CD1c-positive myeloid dendritic cell (primary cell): ENCODE measurements around the gene PLD6.

Experiments used
- DNase-seq: peaks from one replicate; pipeline ENCODE4 v3.0.0-alpha.2; 2016; ENCODE audit errors: extremely low spot score

The PLD6 gene

GRCh38 chr17:17227608-17228520 is 21.7 kb upstream of the PLD6 start:
- DNase-seq = no peak

GRCh38 chr17:17226451-17227265 is 20.5 kb upstream of the PLD6 start:
- no peak for DNase-seq

- DNase-seq = no peak
These were observed 19.8 kb upstream of the PLD6 start for GRCh38 chr17:17225901-17226300.

GRCh38 chr17:17224137-17224536 is 18.0 kb upstream of the PLD6 start:
- DNase-seq = no peak

GRCh38 chr17:17223736-17224135 is 17.6 kb upstream of the PLD6 start:
- DNase-seq = no peak

- DNase-seq = no peak
These were observed 15.2 kb upstream of the PLD6 start for GRCh38 chr17:17221329-17221728.

- DNase-seq = no peak
These were observed 14.4 kb upstream of the PLD6 start for GRCh38 chr17:17220529-17220928.

GRCh38 chr17:17217995-17218394 is 11.9 kb upstream of the PLD6 start:
- no peak for DNase-seq

GRCh38 chr17:17216776-17217175 is 10.6 kb upstream of the PLD6 start:
- no peak for DNase-seq

- no peak for DNase-seq
These were observed 10.1 kb upstream of the PLD6 start for GRCh38 chr17:17216236-17216635.

- DNase-seq = no peak
These were observed 9.4 kb upstream of the PLD6 start for GRCh38 chr17:17215575-17215974.

- DNase-seq = no peak
These were observed 8.7 kb upstream of the PLD6 start for GRCh38 chr17:17214646-17215436.

- no peak for DNase-seq
These were observed 7.6 kb upstream of the PLD6 start for GRCh38 chr17:17213775-17214174.

- no peak for DNase-seq
These were observed 1.9 kb upstream of the PLD6 start for GRCh38 chr17:17207998-17208397.

GRCh38 chr17:17206913-17207335 is 791 bp upstream of the PLD6 start:
- no peak for DNase-seq

- DNase-seq = peak; percentile 54
These were observed 587 bp downstream of the PLD6 start for GRCh38 chr17:17205368-17206123.

GRCh38 chr17:17204635-17205231 is 1.4 kb downstream of the PLD6 start:
- DNase-seq = no peak

GRCh38 chr17:17204041-17204591 is 2.0 kb downstream of the PLD6 start:
- no peak for DNase-seq

- no peak for DNase-seq
These were observed 2.9 kb downstream of the PLD6 start for GRCh38 chr17:17203173-17203730.

- no peak for DNase-seq
These were observed 4.2 kb downstream of the PLD6 start for GRCh38 chr17:17201907-17202306.
